GM12865 (cell line): ENCODE data around the gene EFHD1.

Experiments
- DNase-seq: peaks from one replicate; pipeline ENCODE4 v3.0.0; 2010; ENCODE audit warnings: low read depth
- H3K4me3 ChIP-seq: 2 replicates; pipeline ENCODE4 v1.5.1; 2011; ENCODE audit warnings: mild to moderate bottlenecking, low read depth, low read length, control low read depth
- CTCF ChIP-seq: IDR thresholded peaks from 2 replicates; pipeline ENCODE4 v1.5.1; 2011; ENCODE audit warnings: low read length, control low read depth, low read depth, inconsistent platforms; ENCODE audit not compliant: insufficient read depth; ENCODE audit errors: missing control alignments

Gene EFHD1

GRCh38 chr2:232637866-232638583, 4.6 kb downstream of the EFHD1 start:
- no peak for DNase-seq
- TF ChIP-seq CTCF = no peak
- no peak overlapping the region for H3K4me3 ChIP-seq

- H3K4me3 ChIP-seq = no peak overlapping the region
- no peak for TF ChIP-seq CTCF
Observed at GRCh38 chr2:232641153-232641848, 7.9 kb downstream of the EFHD1 start.

GRCh38 chr2:232643147-232643425, 9.7 kb downstream of the EFHD1 start:
- no peak for TF ChIP-seq CTCF
- no peak overlapping the region for H3K4me3 ChIP-seq
- DNase-seq = no peak

More at GRCh38 chr2:232641153-232641848, 7.9 kb downstream of the EFHD1 start:
- no peak for DNase-seq

- no peak for DNase-seq
- no peak for TF ChIP-seq CTCF
- no peak overlapping the region for H3K4me3 ChIP-seq
Observed at GRCh38 chr2:232643813-232644347, 10.5 kb downstream of the EFHD1 start.

GRCh38 chr2:232645061-232645460, 11.7 kb downstream of the EFHD1 start:
- no peak overlapping the region for H3K4me3 ChIP-seq
- DNase-seq = no peak
- no peak for TF ChIP-seq CTCF

GRCh38 chr2:232646726-232647125, 13.3 kb downstream of the EFHD1 start:
- no peak for DNase-seq
- H3K4me3 ChIP-seq = no peak overlapping the region
- TF ChIP-seq CTCF = no peak
